GM19025 (cell line): ENCODE measurements around the gene AKAP6.
"Not testable (repeated sequence)": the region's sequence is repeated elsewhere in the genome, so short reads cannot be mapped to it uniquely, and the experiment has no call there.

Source experiments
- ATAC-seq: cut with Tn5 transposase; IDR thresholded peaks from one replicate; pipeline ENCODE4 v1.9.1; 2021; ENCODE audit warnings: mild to moderate bottlenecking, low read depth, moderate library complexity; ENCODE audit not compliant: unreplicated experiment

The AKAP6 gene

DNA sequence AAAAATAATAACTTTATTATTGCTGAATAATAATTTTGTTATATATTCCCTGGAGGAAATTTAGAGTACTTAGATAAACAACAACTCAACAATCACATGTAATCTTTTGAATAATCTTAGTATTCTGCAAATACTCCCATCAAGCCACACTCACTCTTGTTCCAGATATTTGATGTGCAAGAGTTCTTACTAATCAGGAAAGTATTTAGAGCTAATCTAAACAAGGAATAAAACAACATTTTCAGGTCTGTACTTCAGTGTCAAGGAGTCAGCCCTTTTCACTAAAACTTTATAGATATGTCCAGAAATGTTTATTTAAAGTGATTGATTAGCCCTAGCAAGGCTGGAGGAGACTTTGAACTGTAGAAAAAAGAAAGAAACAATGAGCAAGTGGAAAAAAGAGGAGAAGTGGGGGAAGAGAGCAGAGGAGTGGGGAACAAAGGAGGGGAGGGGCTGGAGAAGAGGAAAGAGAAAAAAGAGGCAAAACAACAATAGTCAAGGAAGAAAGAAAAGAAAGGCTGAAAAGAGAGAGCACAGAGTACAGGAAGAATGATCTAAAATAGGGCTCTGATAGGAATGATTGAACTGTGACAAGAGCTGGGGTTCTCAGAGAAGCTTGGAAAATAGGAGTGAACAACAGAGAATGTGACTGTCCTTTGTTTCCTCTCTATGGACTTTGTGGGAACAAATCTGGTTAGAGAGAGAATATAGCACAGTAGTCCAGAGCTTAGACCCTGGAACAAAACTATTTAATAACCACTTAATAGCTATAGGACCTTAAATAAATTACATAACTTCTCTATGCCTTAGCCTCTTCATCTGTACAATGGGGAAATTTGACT lies 238.7 kb downstream of the AKAP6 start:
- ATAC-seq, result no peak

DNA sequence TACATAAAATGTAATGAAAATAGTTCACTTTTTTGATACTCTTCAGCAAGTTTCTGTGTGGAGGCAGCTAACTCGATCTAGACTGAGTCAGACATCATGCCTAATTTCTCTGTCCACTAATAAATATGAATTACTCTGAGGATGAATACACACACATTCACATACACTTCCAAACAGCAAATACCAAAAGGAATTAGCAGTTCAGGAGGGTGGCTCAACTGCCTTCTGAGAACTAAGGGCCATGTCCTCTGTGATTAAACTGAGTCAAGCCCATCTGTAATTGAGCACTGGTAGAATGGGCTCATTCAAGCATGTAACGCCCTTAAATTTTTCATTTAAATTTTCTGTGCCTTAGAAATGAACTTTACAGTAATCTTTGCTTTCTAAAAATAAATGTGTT lies 242.5 kb downstream of the AKAP6 start:
- no peak for ATAC-seq

DNA sequence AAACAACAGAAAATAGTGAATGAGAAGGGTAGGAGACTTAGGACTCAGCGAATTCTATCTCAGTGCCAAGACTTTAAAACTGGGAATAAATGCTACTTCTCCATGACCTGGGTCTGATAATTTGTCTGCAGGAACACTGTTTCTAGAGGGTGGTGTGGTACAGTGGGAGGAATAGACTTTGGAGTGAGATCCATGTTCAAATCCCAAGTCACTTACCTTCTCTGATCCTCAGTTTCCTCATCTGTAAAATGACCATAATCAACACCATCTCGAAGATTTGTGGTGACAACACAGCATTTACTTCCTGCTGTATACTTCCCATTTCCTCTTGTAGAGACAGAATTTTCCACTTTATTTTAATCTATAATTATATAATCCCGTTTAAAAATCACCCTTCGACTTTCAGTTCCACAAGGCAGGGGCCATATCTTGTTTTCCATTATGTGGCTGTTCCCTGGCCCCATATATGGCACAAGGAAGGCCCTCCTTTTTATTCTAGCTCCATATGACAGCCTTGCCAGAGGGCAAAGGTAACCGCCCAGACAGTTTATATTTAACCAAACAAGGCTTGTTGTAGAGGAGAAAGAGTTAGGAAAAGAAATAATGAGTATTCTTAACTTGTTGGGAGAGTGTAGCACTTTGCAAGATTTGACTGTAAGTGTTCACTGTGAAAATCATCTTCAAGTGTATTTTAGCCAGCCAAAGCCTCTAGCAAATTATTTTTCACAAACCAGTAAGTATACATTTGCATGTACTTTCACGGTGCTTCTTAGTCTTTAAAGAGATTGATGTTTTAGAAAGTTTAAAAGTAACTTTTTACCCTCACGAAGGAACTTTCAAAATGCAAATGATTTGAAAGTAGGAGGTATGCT lies 243.1 kb downstream of the AKAP6 start:
- peak; percentile 81 for ATAC-seq

DNA sequence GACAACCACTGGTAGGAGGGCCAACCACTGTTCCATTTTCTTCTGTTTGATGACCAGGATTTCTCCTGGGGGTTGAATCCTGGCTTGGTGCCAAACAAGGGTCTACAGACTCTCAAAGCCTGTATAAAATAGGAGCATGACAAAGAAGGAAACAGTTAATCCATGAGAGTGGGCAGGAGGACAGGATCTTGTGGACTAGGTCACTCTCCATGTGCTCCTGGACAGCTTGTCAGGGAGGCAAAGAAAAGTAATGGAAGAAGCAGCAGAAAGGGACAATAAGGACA lies 243.7 kb downstream of the AKAP6 start:
- peak; percentile 4 for ATAC-seq

DNA sequence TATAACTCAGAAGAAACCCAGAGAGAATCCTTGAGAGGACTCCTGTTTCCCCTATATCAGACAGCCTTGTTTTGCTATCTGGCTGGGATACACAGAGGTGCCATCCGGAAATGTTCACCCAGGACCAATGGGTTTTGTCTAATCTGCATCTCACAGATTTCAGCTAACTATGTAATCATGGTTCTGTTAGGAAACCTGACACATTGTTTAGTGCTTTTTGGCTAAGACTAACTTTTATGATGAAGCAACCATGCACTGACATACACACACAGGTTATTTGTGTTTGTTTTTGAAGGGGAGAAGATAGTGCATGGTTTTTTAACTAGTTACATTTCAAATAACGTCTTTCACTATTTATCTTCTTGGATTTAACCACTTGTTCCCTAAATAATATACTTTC lies 245.2 kb downstream of the AKAP6 start:
- ATAC-seq, result no peak

DNA sequence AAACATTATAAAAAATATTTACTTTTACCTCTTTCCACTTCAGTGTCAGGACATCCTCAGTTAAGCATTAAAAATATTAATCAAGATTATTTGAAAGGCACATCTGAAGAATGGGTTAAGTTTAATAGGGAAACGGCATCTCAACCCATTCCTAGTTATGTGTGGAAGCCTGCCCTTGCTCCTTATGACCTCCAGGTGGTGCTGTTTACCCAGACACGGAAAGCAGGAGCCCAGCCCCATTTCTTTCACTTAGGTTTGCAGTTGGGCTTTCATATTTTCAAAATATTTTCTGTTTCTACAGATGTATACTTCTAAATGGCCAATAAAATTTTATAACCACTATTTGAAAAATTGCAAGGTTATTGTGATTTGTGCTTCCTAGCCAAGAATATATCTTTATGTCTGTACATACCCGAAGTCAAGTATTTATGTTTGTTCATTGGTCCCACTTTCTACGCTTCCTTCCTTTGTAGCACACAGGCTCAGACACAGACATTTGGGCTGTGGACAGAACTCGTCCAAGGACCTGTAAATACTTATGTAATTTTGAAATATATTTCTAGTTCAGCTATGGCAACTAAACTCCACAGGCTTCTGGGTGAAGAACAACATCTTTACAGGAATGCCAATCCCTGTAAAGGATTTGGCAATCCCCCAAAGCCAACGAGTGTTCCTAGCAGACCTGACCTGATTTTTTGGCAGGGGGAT lies 247.1 kb downstream of the AKAP6 start:
- ATAC-seq, result no peak

DNA sequence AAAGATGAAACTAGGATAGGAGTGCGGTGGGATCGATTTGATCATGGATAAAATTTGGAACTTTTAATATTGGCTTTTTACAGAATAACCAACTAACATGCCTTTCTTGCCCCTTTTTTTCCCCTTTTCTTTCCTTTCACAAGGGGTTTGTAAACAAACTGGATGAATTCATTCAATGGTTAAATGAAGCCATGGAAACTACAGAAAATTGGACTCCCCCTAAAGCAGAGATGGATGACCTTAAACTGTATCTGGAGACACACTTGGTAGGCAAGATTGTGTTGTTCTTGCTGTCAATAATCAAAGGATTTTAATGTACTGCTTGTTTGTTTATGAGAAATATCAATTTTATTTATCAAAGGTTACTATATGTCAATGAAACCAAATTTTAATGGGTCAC lies 247.9 kb downstream of the AKAP6 start:
- no peak for ATAC-seq

DNA sequence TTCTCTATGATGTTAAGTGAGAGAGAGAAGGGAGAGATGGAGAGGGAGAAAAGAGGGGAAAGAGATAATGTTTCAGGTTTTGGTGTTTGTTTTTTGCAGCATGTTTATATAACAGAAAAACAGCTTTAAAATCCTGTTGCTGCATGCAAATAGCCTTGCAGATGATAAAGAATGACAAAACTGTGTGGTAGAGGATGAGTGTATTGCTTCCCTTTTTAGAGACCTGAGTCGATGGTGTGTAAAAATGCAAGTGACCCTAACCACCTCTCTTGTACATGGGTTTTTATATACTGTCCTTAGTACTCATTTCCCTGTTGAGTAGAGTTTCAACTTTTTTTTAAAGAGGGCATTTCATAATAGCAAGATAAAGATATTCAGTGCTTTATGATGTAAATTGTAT lies 249.1 kb downstream of the AKAP6 start:
- ATAC-seq, result peak; percentile 66

DNA sequence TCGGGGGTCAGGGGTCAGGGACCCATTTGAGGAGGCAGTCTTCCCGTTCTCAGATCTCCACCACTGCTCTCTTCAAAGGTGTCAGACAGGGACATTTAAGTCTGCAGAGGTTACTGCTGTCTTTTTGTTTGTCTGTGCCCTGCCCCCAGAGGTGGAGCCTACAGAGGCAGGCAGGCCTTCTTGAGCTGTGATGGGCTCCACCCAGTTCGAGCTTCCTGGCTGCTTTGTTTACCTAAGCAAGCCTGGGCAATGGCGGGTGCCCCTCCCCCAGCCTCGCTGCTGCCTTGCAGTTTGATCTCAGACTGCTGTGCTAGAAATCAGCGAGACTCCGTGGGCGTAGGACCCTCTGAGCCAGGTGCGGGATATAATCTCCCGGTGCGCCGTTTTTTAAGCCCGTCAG lies 254.3 kb downstream of the AKAP6 start:
- ATAC-seq, result not testable (repeated sequence)

DNA sequence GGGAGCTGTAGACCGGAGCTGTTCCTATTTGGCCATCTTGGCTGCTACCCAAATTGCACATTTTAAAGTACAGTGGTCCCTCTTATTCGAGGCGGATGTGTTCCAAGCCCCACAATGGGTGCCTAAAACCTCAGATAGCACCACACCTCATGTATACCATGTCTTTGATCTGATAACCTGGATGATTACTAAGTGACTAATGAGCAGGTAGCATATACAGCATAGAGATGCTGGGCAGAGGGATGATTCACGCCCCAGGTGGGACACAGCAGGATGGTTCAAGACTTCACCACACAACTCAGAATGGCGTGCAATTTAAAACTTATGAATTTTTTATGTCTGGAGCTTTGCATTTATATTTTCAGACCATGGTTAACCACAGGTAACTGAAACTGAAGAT lies 255.0 kb downstream of the AKAP6 start:
- ATAC-seq, result no peak

DNA sequence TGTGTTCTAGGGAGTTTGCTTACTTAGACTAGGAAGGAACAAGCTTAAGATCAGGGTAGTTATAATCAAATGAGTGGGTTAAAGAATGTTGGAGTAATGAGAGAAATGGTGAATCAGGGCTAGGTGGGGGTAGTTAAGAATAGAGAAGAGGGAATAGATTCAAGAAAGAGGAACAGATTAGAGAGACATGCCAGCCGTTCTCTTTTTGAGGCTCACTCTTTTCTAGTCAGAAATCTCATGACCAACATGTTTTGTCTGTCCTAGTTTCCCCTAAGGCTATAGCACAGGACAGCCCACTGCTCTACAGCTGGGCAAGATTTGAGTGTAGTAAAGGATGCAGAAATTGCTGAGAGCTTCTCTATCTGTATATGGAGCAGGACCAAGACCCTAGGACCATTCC lies 258.4 kb downstream of the AKAP6 start:
- ATAC-seq, result no peak

DNA sequence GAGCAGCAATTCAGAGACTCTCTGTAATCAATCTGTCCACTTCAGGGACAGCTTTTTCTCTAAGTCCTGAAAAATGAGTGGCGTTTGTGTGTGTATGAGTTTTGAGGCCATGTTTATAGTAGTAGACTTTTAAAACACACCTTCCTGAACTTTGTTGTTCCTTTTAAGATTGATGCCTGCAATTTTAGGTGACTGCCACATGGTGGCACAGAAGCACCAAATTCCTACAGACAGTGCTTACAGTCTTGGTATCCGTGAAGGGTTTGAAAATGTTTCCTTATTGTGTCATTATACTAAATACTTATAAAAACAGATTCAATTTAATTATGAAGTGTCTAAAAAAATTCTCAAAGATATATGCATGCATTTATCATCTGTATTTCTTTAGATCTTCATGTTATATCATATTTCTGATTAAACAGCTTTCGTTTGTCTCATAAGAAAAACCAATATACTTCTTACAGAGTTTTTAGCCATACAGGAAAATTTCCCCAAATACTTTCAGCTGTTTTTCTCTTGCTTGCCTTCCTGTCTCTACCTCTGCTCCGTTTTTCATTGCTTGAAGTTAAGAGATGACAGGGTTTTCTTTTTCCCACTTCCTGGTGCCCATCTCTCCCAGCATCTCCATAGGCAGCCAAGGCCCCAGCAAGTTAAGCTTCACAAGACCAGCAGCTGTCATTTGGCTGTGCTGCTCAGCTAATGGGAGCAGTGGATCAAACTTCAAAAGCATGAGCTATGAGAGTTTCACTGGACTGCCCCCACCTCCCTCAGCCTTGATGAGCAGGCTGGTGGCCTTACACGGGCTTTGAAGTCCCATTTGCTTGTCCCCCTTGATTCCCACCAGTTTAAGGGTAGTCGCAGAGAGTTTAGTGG lies 259.6 kb downstream of the AKAP6 start:
- no peak for ATAC-seq

DNA sequence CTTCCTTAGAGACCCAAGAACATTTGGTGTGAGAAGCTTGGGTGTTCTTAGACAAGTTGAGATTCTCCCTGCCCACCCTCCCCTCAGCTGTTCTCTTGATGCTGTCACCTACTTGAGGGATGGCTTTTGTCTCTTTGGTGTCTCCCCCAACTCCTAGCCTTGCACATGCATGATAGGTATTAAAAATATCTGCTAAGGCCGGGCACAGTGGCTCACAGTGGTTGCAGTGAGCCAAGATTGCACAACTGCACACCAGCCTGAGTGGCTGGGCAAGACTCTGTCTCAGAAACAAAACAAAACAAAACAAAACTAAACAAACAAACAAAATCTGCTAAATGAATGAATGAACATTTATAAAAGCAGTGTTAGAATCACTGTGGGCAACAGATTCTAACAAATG lies 261.1 kb downstream of the AKAP6 start:
- no peak for ATAC-seq

DNA sequence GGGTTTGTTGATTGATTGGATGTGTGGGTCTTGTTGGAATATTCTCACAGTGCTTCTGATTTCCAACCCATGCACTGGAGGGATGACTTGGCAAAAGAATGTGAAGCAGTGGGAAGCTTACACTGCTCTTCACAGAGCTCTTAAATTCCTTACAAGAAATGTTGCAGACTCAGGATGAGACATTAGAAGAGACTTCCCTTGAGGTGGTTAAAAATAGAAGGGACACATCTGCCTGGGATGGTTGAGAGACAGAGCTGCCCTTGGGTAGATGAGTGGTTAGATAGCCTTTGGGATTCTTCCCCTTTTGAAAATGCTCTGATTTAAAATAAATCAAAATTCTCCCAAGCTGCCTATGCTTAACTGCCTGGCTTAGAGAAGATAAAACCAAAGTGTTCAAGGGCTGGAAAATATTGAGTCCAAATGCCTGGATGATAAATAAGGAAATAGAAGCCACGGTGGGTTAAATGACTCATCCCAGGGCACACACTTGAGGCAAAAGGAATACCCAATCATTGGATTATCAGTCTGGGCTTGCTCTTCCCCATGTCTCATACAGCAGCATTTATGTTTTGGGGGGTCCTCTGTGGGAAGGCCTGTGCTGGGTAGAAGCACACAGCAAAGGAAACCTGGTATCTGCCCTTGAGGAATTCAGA lies 264.3 kb downstream of the AKAP6 start:
- ATAC-seq, result no peak

DNA sequence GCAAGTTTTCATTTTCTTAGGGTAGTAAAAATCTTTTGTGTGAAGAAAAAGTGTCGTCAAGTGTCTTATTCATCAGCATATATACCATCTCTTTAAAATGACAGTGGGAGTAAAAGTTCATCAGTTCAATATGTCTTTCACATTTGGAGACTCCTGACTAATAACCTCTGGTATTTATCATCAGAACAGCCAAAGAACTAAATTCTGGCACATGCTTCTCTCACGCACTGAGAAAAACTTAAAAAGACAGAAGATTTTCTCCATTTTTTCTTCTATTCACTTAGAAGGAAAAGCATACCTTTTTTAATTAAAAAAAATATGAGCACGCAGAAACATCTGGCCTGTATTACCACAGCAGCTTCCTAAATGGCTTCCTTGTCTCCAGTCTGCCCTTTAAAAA lies 265.7 kb downstream of the AKAP6 start:
- no peak for ATAC-seq

DNA sequence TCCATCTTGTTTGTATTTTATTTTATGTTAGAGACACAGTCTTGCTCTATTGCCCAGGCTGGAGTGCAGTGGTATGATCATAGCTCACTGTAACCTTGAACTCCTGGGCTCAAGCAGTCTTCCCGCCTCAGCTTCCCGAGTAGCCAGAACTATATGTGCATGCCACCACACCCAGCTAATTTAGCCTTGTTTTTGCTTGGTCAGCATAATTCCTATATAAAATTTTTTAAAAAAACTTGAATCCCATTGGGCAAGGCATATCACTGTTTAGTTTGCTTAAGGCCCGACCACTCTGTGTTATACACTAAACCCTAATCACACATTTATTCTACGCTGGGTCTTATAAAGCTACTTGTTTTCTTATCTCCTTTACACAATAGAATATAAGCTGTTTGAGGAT lies 266.4 kb downstream of the AKAP6 start:
- ATAC-seq, result no peak

DNA sequence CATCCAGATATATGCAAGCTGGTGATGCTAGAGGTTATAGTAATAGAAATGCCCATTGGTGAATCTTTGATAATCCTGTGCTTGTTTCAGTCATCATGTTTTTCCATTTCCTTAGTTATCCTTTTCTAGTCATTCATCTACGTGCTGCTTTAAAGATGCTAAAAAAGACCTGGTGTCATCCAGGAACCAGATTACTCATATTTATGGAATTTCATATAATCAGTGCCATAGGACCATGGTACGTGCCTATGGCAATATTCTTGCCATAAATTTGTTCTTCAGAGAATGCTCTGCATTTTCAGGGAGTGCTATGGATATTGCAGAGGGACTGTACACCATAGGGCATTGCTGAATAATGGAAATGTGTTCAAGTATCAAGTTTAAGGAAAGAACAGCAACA lies 267.3 kb downstream of the AKAP6 start:
- no peak for ATAC-seq

DNA sequence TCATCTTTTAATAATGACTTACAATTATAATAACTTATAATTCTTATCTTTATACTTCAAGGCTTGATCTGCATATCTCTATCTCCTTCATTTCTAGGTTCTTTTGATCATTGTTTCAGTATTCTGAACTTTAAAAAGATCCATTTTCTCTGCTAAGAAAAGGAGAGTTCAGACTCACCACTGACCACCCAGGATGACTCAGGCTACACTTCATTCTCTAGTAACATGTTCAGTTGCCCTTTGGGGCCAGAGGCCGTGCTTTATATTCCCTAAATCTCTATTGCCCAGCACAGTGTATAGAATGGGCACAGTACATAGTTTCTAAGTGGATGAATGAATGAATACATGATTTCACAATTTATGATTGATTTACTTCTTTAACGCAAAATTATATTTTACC lies 268.7 kb downstream of the AKAP6 start:
- no peak for ATAC-seq

DNA sequence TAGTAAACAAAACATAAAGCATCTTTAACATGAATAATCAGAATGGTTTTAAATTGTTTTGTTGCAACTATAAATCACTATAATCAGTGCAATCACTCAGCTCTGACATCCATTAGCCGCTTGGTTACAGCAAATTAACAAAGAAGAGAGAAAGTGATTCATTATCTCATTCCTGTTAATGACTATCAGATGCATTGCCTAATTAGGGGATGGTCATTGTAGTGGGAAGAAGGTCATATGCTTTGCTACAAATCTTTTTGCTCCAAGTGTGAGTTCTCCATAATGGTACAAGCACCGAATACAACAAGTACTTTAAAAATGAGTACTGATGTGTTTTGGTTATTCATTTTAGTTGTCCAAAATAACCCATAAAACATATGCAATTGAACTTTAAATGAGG lies 272.0 kb downstream of the AKAP6 start:
- no peak for ATAC-seq

DNA sequence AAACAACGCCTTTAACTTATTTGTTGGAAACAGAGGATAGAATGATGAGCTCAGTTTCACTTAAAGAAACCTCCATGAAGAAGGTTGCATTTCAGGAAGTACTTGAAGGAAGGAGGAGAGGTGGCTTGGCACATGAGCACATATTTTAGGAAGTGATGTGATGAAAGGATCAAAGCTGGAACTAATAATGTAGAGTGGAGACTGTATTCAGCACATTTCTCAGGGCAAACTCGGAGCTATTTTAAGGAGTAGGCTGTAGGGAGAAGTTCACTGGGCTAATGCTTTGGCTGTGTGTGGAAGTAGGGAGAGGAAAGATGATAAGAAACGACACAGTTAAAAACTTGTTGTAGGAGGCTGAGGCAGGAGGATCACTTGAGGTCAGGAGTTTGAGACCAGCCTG lies 272.8 kb downstream of the AKAP6 start:
- ATAC-seq, result no peak
